HepG2 (cell line): ENCODE data around the gene ANKRD6. TPM values are rescaled to one million over a fixed set of nuclear protein-coding genes. Genes with fewer than 3 reads are reported as not detected.

Source experiments
- ASH2L ChIP-seq: fragments of 300-600, 200-600 bp; sonication (generic); IDR thresholded peaks from 2 replicates; pipeline ENCODE4 v1.7.0; 2017; ENCODE audit warnings: low read depth, mild to moderate bottlenecking, moderate library complexity, mixed read lengths, low read length; ENCODE audit not compliant: insufficient read length
- ATF7-NPFF ChIP-seq: sonication (generic); formaldehyde crosslinking; IDR thresholded peaks from 2 replicates; pipeline ENCODE4 v1.8.1; 2023; ENCODE audit warnings: mild to moderate bottlenecking, low read depth, missing genetic modification reagents, moderate library complexity
- EZH2 ChIP-seq: conservative IDR thresholded peaks from 2 replicates; pipeline ENCODE4 v1.6.1; 2012; ENCODE audit warnings: mild to moderate bottlenecking, low read depth, low read length, moderate library complexity
- FOXA3 ChIP-seq: IDR thresholded peaks from 2 replicates; pipeline ENCODE4 v1.6.1; 2016; ENCODE audit warnings: missing genetic modification reagents, missing compliant biosample characterization
- NCOA1 ChIP-seq: sonication (generic); formaldehyde crosslinking; IDR thresholded peaks from 2 replicates; pipeline ENCODE4 v1.9.0; 2021; ENCODE audit warnings: missing genetic modification reagents
- PAF1 ChIP-seq: IDR thresholded peaks from 2 replicates; pipeline ENCODE4 v1.6.1; 2016; ENCODE audit warnings: missing genetic modification reagents, missing compliant biosample characterization
- PHF8 ChIP-seq: sonication (generic); formaldehyde crosslinking; IDR thresholded peaks from 2 replicates; pipeline ENCODE4 v1.5.0; 2020; ENCODE audit warnings: missing genetic modification reagents
- RAD51 ChIP-seq: fragments of 450-650 bp; IDR thresholded peaks from 2 replicates; pipeline ENCODE4 v1.6.1; 2016; ENCODE audit warnings: borderline replicate concordance
- SALL1 ChIP-seq: sonication (generic); formaldehyde crosslinking; IDR thresholded peaks from 2 replicates; pipeline ENCODE4 v1.8.0; 2022; ENCODE audit warnings: mild to moderate bottlenecking, missing genetic modification reagents
- ZNF142 ChIP-seq: sonication (generic); formaldehyde crosslinking; IDR thresholded peaks from 2 replicates; pipeline ENCODE4 v1.4.0; 2020; ENCODE audit warnings: missing genetic modification reagents
- ZNF614 ChIP-seq: IDR thresholded peaks from 2 replicates; pipeline ENCODE4 v1.6.1; 2018; ENCODE audit warnings: missing biosample characterization, missing genetic modification reagents, inconsistent platforms, borderline replicate concordance
- ZNF740 ChIP-seq: sonication (generic); formaldehyde crosslinking; IDR thresholded peaks from 2 replicates; pipeline ENCODE4 v1.4.0; 2020; ENCODE audit warnings: missing genetic modification reagents
- polyA plus RNA-seq, 8 experiments: library from polyadenylated mRNA; depleted of rRNA in 3 of 8; stranded (reverse) in 7 of 8; unstranded in 1 of 8; fragments of >200 nt; fragmentation: Illumina TruSeq in 4 of 8; extraction: Trizol in 4 of 8; gene quantifications; 2 replicates each; pipeline versions ENCODE4 v1.2.1 to v1.2.3, GENCODE V29; 2011 to 2016; ENCODE audit warnings: low read depth in 4 of 8, missing spikeins in 1 of 8, mixed read lengths in 1 of 8; ENCODE audit not compliant: insufficient read depth in 1 of 8
- total RNA-seq, 5 experiments: library from RNA; depleted of rRNA; stranded (reverse); fragments of >200 nt; fragmentation: Illumina TruSeq; extraction: Trizol; gene quantifications; 2 replicates each; pipeline ENCODE4 v1.2.3, GENCODE V29; 2016; ENCODE audit warnings: low read depth in 1 of 5
- TF ChIP-seq, protein P1 (sequence below): sonication (generic); formaldehyde crosslinking; IDR thresholded peaks from 2 replicates; pipeline ENCODE4 v1.8.0; 2022; ENCODE audit warnings: missing genetic modification reagents, mild to moderate bottlenecking, inconsistent platforms, borderline replicate concordance
- TF ChIP-seq, protein P2 (sequence below), 2 experiments: fragments of 450-650 bp in 1 of 2; sonication (generic) in 1 of 2; formaldehyde crosslinking; IDR thresholded peaks; 2 replicates each; pipeline versions ENCODE4 v1.5.0 to v1.8.0; 2020 to 2022; ENCODE audit warnings: mild to moderate bottlenecking in 1 of 2, missing genetic modification reagents in 1 of 2
- TF ChIP-seq, protein P3 (sequence below): sonication (generic); formaldehyde crosslinking; IDR thresholded peaks from 2 replicates; pipeline ENCODE4 v1.4.0; 2020; ENCODE audit warnings: missing genetic modification reagents
- TF ChIP-seq, protein P4 (sequence below): sonication (generic); formaldehyde crosslinking; IDR thresholded peaks from 2 replicates; pipeline ENCODE4 v1.4.0; 2020; ENCODE audit warnings: missing genetic modification reagents

Gene ANKRD6
- total and polyA plus RNA-seq, 2 of the 13 experiments (the other 11 are each of a cell fraction or from before 2014, with no cell fraction given): 0.18 to 0.36 TPM

DNA sequence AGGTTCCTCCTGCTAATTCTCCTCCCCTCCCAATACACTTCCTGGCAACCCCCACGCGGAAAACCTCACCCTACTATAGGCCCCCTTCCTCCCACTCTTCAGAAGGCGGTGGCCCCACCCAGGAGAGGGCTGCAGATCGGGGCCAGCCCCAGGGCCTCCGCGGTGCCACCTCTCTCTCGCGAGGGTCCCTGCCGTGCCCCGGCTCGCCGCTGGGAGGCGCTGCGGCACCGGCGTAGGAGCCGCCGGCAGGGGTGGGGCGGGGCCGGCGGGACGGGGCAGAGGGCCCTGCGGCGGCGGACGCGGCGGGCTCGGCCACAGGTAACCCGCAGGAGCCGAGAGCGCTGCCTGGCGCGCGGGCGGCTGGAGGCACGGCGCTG lies at the start of gene ANKRD6 (continued):
- TF ChIP-seq, protein P1, sequence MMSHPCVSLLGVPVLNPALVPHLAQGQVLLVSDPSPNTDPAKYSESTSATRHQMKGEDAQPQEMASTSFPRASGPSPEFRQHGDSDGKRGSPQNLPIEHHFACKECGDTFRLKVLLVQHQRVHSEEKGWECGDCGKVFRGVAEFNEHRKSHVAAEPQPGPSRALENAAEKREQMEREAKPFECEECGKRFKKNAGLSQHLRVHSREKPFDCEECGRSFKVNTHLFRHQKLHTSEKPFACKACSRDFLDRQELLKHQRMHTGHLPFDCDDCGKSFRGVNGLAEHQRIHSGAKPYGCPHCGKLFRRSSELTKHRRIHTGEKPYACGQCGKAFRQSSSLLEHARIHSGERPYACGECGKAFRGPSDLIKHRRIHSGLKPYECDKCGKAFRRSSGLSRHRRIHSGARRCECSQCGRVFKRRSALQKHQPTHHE: no peak
- no peak for TF ChIP-seq RAD51
- TF ChIP-seq, protein P2, sequence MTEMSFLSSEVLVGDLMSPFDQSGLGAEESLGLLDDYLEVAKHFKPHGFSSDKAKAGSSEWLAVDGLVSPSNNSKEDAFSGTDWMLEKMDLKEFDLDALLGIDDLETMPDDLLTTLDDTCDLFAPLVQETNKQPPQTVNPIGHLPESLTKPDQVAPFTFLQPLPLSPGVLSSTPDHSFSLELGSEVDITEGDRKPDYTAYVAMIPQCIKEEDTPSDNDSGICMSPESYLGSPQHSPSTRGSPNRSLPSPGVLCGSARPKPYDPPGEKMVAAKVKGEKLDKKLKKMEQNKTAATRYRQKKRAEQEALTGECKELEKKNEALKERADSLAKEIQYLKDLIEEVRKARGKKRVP (CRISPR knock-in tag; IDR thresholded peaks at IDR 0.05): no peak
- TF ChIP-seq SALL1 (CRISPR knock-in tag): 0 out of 2 replicates have a peak, but pooled peaks have one; percentile 47
- no peak for TF ChIP-seq EZH2
- 0 out of 2 replicates have a peak, but pooled peaks have one; percentile 30 for TF ChIP-seq ZNF142
- TF ChIP-seq ATF7-NPFF (CRISPR knock-in tag): no peak
- 0 out of 2 replicates have a peak, but pooled peaks have one; percentile 21 for TF ChIP-seq ZNF614 (CRISPR knock-in tag)
- no peak for TF ChIP-seq PAF1 (CRISPR knock-in tag)
- TF ChIP-seq FOXA3 (CRISPR knock-in tag): peak; percentile 11; the same call in 1 of the 2 replicates
- no peak for TF ChIP-seq ASH2L
- TF ChIP-seq, protein P3, sequence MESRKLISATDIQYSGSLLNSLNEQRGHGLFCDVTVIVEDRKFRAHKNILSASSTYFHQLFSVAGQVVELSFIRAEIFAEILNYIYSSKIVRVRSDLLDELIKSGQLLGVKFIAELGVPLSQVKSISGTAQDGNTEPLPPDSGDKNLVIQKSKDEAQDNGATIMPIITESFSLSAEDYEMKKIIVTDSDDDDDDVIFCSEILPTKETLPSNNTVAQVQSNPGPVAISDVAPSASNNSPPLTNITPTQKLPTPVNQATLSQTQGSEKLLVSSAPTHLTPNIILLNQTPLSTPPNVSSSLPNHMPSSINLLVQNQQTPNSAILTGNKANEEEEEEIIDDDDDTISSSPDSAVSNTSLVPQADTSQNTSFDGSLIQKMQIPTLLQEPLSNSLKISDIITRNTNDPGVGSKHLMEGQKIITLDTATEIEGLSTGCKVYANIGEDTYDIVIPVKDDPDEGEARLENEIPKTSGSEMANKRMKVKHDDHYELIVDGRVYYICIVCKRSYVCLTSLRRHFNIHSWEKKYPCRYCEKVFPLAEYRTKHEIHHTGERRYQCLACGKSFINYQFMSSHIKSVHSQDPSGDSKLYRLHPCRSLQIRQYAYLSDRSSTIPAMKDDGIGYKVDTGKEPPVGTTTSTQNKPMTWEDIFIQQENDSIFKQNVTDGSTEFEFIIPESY (CRISPR knock-in tag): no peak
- peak; percentile 19; the same call in 1 of the 2 replicates for TF ChIP-seq ZNF740
- TF ChIP-seq, protein P4, sequence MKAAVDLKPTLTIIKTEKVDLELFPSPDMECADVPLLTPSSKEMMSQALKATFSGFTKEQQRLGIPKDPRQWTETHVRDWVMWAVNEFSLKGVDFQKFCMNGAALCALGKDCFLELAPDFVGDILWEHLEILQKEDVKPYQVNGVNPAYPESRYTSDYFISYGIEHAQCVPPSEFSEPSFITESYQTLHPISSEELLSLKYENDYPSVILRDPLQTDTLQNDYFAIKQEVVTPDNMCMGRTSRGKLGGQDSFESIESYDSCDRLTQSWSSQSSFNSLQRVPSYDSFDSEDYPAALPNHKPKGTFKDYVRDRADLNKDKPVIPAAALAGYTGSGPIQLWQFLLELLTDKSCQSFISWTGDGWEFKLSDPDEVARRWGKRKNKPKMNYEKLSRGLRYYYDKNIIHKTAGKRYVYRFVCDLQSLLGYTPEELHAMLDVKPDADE (CRISPR knock-in tag): no peak
- TF ChIP-seq PHF8 (CRISPR knock-in tag): no peak
- TF ChIP-seq NCOA1 (CRISPR knock-in tag): no peak
